Stimulated activated CD4-positive, alpha-beta T cell treated with anti-CD3 and anti-CD28 coated beads, Interleukin-15, amount 100 ng/mL, for 1 hour (primary cell): Measurements from ENCODE around the gene CD109.
"Not testable (repeated sequence)": the region's sequence is repeated elsewhere in the genome, so short reads cannot be mapped to it uniquely, and the experiment has no call there.

Experiments
- DNase-seq, 2 donors: peaks; one replicate each; pipeline ENCODE4 v3.0.0-alpha.2; 2020; ENCODE audit warnings: low read depth in 1 of 2, low spot score in 1 of 2

Gene CD109

GRCh38 chr6:73724389-73724788 is 28.4 kb downstream of the CD109 start:
- no peak for DNase-seq

GRCh38 chr6:73725192-73725591 is 29.2 kb downstream of the CD109 start:
- not testable (repeated sequence) for DNase-seq

- DNase-seq: no peak
These were observed 31.1 kb downstream of the CD109 start for GRCh38 chr6:73727114-73727513.

- no peak for DNase-seq
These were observed 32.7 kb downstream of the CD109 start for GRCh38 chr6:73728548-73729205.

GRCh38 chr6:73731285-73731684 is 35.3 kb downstream of the CD109 start:
- DNase-seq: no peak

- DNase-seq: peak; percentile 37 to 41
These were observed 37.1 kb downstream of the CD109 start for GRCh38 chr6:73732845-73733675.

- no peak for DNase-seq
These were observed 37.8 kb downstream of the CD109 start for GRCh38 chr6:73733791-73734190.

- DNase-seq: no peak
These were observed 38.9 kb downstream of the CD109 start for GRCh38 chr6:73734832-73735453.

- DNase-seq: no peak
These were observed 42.5 kb downstream of the CD109 start for GRCh38 chr6:73738367-73739028.

GRCh38 chr6:73739096-73739495 is 43.1 kb downstream of the CD109 start:
- DNase-seq: no peak

- no peak for DNase-seq
These were observed 46.4 kb downstream of the CD109 start for GRCh38 chr6:73742433-73742832.

- no peak for DNase-seq
These were observed 47.1 kb downstream of the CD109 start for GRCh38 chr6:73743081-73743480.

GRCh38 chr6:73743556-73743955 is 47.6 kb downstream of the CD109 start:
- no peak for DNase-seq

- no peak for DNase-seq
These were observed 50.8 kb downstream of the CD109 start for GRCh38 chr6:73746787-73747186.

GRCh38 chr6:73747289-73747688 is 51.3 kb downstream of the CD109 start:
- DNase-seq: no peak

GRCh38 chr6:73752943-73753342 is 56.9 kb downstream of the CD109 start:
- no peak for DNase-seq

GRCh38 chr6:73766040-73766439 is 70.0 kb downstream of the CD109 start:
- DNase-seq: no peak

- no peak for DNase-seq
These were observed 72.6 kb downstream of the CD109 start for GRCh38 chr6:73768558-73768957.

GRCh38 chr6:73769976-73770375 is 74.0 kb downstream of the CD109 start:
- no peak for DNase-seq

- no peak for DNase-seq
These were observed 78.3 kb downstream of the CD109 start for GRCh38 chr6:73774311-73774774.

- DNase-seq: no peak
These were observed 83.9 kb downstream of the CD109 start for GRCh38 chr6:73779943-73780342.

GRCh38 chr6:73782911-73783310 is 86.9 kb downstream of the CD109 start:
- DNase-seq: no peak
